Stimulated activated CD8-positive, alpha-beta memory T cell treated with anti-CD3 and anti-CD28 coated beads, Interleukin-4, amount 100 ng/mL, for 48 hours (primary cell): ENCODE data around the gene NUDT3.
"Not testable (repeated sequence)": the region's sequence is repeated elsewhere in the genome, so short reads cannot be mapped to it uniquely, and the experiment has no call there.

Experiments used
- DNase-seq: peaks from one replicate; pipeline ENCODE4 v3.0.0-alpha.2; 2020

NUDT3 gene

GRCh38 chr6:34248198-34248726 is 144.2 kb downstream of the NUDT3 start:
- DNase-seq, result peak; percentile 73

DNA sequence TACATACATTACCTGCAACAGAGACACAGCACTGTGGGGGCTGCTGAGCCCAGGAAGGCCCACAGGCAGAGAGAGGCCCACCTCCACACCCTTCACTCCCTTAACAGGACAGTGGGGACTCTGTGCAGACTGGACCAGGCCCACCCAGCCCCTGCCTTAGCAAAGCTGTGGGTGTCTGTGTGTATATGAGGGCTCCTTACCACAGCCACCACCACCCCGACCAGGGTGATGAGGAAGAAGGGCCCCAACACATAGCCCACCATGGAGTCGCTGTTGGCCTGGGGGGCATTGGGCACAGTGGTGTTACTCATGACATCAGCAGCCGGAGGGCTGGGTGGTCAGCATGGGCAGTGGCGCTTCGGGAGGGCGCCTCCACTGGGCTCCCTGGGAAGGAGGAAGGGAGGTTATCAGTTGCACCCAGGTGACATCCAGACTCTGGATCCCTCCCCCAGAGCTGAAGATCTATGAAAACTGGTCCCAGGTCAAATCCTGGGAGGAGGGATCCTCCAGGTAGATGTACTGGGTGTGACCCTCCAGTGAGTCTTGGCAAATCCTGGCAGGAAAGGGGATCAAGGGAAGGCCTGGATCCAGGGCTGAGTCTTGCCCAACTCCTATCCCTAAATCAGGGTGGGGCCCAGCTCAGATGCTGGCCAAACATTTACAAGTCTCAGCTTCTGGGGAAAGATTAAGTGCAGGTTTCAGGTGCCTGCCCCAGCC is 144.8 kb downstream of the NUDT3 start:
- DNase-seq, result no peak

DNA sequence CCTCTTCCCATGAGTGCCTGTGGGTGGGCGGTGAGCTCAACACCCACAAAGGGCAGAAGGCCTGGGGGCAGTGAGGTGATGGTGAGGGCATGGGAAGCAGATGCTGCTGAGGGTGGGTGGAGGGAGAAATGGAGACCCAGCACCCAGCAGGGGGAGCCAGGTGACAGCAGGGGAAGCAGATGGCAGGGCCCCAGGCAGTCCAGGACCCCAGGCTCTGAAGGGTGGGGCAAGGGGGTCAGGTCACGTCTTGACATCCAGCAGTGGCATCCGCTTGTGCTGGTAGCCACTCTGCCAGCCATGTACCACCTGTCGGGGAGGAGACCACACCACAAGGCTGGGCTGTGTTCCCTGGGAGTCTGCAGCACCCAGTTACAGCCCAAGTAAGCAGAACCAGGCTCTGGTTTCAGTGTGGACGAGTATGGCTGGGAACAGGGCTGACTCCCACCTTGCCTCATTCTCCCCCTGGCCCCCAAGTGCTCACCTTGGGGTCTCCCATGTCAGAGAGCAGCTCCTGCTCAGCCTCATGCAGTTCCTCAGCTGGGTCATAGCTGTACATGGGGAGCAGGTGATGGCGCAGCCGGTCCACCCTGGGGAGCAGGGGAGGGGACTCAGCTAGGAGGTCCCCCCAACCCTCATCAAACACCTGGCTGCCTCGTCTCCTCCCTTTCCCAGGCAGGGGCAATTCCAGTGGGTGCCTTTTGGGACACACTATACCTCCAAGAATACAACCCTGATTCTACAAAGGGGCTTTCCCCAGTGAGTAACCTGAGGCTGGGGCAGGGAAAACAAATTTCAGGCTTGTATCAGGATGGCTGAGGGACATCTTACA is 145.7 kb downstream of the NUDT3 start:
- peak; percentile 76 for DNase-seq

GRCh38 chr6:34246249-34246562 is 146.3 kb downstream of the NUDT3 start:
- DNase-seq, result no peak

- not testable (repeated sequence) for DNase-seq
Measured at GRCh38 chr6:34245761-34246140, 146.7 kb downstream of the NUDT3 start.

DNA sequence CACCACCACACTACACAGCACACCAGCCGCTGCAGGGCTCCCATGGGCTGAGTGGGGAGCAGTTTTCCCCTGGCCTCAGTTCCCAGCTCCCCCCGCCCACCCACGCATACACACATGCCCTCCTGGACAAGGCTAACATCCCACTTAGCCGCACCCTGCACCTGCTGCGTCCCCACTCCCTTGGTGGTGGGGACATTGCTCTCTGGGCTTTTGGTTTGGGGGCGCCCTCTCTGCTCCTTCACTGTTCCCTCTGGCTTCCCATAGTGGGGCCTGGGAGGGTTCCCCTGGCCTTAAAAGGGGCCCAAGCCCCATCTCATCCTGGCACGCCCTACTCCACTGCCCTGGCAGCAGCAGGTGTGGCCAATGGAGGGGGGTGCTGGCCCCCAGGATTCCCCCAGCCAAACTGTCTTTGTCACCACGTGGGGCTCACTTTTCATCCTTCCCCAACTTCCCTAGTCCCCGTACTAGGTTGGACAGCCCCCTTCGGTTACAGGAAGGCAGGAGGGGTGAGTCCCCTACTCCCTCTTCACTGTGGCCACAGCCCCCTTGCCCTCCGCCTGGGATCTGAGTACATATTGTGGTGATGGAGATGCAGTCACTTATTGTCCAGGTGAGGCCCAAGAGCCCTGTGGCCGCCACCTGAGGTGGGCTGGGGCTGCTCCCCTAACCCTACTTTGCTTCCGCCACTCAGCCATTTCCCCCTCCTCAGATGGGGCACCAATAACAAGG is 147.3 kb downstream of the NUDT3 start:
- DNase-seq, result not testable (repeated sequence)

GRCh38 chr6:34243901-34244884 is 148.3 kb downstream of the NUDT3 start:
- peak; percentile 82 for DNase-seq

GRCh38 chr6:34243131-34243771 is 149.2 kb downstream of the NUDT3 start:
- DNase-seq, result peak; percentile 29

DNA sequence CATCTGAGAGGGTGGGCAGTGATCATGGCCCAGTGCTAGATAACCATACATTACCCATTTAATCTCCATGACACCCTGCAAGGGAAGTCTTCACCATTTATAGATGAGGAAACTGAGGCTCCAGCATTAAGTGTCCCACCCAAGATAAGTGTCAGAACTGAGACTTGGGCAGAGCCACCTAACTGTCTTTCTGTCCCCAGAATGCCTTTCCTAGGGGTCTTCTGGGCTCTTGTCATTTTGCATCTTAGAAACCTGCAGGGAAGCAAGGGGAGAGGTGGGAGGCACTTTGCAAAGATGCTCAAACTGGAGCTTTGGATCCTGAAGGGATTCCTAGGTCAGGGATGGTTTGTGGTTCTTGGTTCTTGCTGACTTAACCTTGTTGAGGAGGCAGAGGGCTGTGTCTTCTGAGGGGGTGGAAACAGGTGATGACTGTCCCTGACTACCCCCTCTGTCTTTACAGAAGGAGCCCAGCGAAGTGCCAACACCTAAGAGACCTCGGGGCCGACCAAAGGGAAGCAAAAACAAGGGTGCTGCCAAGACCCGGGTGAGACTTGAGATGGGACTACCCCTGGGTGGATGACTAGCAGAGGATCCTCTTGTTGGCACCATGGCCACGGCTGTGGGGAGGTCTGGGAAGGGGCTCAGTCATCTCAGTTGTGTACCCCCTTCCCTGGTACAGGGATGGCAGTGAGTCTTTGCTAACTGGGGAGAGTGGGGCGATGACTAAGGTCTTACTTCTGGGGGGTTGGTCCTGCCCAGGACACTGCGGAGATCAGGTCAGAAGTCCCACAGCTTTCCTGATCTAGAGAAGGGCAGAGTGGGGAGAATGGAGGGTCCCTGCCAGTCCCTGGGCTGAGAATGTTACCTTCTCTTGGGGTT is 150.0 kb downstream of the NUDT3 start:
- no peak for DNase-seq

GRCh38 chr6:34241351-34242215 is 150.9 kb downstream of the NUDT3 start:
- peak; percentile 23 for DNase-seq

DNA sequence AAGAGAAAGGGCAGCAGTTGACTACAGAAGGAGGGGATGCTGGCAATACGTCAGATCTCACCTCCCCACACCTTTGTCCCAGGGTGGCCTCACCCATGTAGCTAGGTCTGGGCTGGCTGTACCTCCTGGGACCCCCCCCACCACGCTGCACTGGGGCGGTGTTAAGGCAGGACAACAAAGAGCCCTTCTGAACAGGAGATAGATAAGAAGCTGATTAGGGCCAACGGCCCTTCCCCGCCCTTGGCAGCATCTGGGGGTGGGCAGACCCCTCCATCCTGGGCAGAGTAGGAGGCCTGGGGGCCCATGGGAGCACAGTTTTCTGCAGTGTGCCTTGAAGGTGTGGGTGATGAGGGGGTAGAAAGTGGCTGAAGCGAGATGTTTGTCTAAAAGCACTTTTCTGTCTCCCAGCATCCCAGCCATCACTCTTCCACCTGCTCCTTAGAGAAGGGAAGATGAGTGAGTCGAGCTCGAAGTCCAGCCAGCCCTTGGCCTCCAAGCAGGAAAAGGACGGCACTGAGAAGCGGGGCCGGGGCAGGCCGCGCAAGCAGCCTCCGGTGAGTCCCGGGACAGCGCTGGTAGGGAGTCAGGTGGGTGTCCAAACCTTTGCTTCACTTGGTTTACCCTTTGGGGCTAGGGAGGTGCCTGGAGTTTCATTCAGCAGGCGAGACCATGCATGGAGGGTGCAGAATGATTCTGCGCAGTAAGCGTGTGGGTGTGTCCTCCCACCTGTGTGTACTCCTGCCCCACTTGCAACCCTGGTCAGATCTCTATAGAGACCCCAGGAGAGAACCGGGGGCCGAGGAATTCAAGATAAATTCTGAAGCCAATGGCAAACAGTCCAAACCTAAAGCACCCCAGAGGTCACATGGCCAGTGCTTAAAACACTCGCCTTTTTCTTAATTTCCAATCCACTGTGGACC is 151.9 kb downstream of the NUDT3 start:
- DNase-seq, result peak; percentile 24

- no peak for DNase-seq
Measured at GRCh38 chr6:34239893-34240292, 152.6 kb downstream of the NUDT3 start.

DNA sequence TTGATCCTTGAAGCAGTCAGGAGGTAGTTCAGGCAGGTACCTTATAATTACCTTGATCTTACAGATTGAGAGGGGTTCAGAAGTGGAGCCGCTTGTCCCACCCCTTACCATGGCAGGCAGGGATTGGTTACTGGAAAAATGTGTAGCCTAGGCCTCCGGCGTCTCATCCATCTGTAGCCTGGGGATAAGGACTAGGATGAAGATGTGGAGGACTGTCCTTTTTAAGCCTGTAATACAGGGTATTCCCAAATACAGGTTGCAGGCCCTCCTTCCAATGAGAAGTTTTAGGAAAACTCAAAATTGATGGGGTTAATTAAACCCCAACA is 153.0 kb downstream of the NUDT3 start:
- DNase-seq, result no peak

DNA sequence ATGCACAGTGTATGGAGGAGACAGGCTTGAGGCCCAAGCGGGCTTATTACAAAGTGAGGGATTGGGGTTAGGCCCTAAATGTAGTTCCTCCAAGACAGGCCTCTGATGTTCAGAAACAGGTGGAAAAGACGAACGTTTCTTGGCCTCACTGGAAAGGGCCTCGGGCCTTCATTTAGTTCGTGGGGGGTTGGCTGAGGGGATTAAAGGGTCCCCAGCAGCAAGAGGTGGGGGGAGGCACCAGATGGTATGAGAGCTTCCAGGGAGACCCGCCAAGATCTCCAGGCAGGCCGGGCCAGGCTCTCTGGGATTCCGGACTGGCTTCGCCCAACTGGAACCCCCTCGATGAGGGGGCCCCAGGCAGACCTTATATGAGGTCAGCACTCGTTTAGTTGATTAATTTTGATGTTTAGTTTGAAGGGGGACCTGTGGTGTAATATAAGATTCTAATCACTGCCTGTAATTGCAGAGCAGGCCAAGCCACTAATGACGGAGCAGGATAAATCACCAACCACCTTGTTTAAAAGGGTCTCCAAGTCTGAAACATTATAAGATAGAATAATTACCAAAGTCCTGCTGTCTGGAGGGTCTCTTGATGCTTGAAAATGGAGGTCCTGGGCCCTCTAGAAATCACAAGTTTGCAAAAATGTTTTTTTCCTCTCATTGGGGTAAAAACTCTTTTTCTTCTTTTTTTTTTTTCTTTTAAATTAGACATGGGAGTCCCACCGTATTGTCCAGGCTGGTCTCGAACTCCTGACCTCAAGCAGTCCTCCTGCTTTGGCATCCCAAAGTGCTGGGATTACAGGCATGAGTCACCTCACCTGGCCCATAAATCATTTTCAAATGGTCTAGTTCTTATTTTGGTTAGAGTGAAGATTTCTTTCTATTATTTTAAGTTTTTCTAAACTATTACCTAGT is 153.6 kb downstream of the NUDT3 start:
- no peak for DNase-seq

- peak; percentile 84 for DNase-seq
Measured at GRCh38 chr6:34237722-34238584, 154.5 kb downstream of the NUDT3 start.

DNA sequence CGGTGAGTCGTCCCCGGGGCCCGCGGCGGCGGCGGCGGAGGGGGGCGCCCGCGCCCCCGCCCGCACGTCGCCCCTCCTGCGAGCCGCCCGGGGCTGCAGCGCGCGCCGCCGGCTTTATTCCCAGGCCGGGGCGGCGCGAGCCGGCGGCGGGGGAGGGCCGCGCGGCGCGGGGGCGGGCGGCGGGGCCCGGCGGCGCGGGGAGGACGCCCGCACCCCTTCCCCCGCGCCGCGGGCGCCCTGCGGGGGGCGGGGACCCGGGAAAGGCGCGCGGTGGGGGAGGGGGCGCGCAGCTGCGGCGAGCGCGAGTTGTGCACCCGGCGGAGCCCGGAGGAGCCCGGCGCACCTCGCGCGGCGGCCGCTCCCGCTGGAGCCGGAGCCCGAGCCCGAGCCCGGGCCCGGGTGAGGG is 155.2 kb downstream of the NUDT3 start:
- DNase-seq, result no peak
